Stomach (tissue), 4 donors: ENCODE results near the gene HUNK.

Experiments used
- EP300 ChIP-seq: sonication (generic); formaldehyde crosslinking; IDR thresholded peaks from one replicate; pipeline ENCODE4 v1.6.1; 2017; ENCODE audit warnings: antibody characterized with exemption
- POLR2A ChIP-seq, 4 donors: fragments of 450-650 bp; IDR thresholded peaks; one replicate each; pipeline ENCODE4 v1.6.1; 2016; ENCODE audit warnings: antibody characterized with exemption in 4 of 4, control low read depth in 2 of 4, mild to moderate bottlenecking in 1 of 4, moderate library complexity in 1 of 4
- POLR2AphosphoS5 ChIP-seq, 3 donors: sonication (generic); formaldehyde crosslinking; IDR thresholded peaks; one replicate each; pipeline ENCODE4 v1.6.1; 2016; ENCODE audit warnings: antibody characterized with exemption in 3 of 3
- TF ChIP-seq, protein P1 (sequence below), 7 experiments: fragments of 450-650 bp in 4 of 7; fragments of 200-600 bp in 3 of 7; sonication (generic) in 3 of 7; IDR thresholded peaks; one replicate each; pipeline ENCODE4 v1.5.1; 2016 to 2019; ENCODE audit warnings: antibody characterized with exemption in 7 of 7, control low read depth in 2 of 7, mild to moderate bottlenecking in 1 of 7

DNA sequence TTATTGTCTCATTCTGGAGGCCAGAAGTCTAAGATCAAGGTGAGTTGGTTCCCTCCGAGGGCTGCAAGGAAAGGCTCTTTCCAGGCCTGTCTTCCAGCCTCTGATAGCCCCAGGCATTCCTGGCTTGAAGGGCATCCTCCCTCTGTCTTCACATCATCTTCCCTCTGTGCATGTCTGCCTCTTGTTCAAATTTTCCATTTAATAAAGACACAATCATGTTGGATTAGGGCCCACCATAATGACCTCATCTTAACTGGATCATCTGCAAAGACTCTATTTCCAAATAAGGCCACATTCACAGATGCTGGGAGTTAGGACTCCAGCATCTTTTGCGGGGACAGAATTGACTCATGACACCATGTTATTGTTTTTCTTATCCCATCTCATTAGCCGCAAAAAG, 24.5 kb downstream of the HUNK start:
- TF ChIP-seq POLR2AphosphoS5 (IDR thresholded peaks at IDR 0.05) (peak in 1 of 3 donors; percentile 3), EP300 (no peak), POLR2A (IDR thresholded peaks at IDR 0.05) (no peak)
- TF ChIP-seq, protein P1, sequence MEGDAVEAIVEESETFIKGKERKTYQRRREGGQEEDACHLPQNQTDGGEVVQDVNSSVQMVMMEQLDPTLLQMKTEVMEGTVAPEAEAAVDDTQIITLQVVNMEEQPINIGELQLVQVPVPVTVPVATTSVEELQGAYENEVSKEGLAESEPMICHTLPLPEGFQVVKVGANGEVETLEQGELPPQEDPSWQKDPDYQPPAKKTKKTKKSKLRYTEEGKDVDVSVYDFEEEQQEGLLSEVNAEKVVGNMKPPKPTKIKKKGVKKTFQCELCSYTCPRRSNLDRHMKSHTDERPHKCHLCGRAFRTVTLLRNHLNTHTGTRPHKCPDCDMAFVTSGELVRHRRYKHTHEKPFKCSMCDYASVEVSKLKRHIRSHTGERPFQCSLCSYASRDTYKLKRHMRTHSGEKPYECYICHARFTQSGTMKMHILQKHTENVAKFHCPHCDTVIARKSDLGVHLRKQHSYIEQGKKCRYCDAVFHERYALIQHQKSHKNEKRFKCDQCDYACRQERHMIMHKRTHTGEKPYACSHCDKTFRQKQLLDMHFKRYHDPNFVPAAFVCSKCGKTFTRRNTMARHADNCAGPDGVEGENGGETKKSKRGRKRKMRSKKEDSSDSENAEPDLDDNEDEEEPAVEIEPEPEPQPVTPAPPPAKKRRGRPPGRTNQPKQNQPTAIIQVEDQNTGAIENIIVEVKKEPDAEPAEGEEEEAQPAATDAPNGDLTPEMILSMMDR (IDR thresholded peaks at IDR 0.05), result no peak
